Sigmoid colon (tissue), 4 donors: ENCODE data around the gene ATP5F1E.

Experiments used
- POLR2A ChIP-seq, 2 donors: fragments of 450-650 bp; IDR thresholded peaks; one replicate each; pipeline ENCODE4 v1.6.1; 2016; ENCODE audit warnings: antibody characterized with exemption in 2 of 2, mild to moderate bottlenecking in 2 of 2, moderate library complexity in 2 of 2
- POLR2AphosphoS5 ChIP-seq, 4 donors: sonication (generic); formaldehyde crosslinking; IDR thresholded peaks; one replicate each; pipeline ENCODE4 v1.6.1; 2017; ENCODE audit warnings: antibody characterized with exemption in 4 of 4
- TF ChIP-seq, protein P1 (sequence below), 4 experiments: fragments of 450-650 bp in 3 of 4; fragments of 200-600 bp in 1 of 4; IDR thresholded peaks; one replicate each; pipeline ENCODE4 v1.5.1; 2016 to 2019; ENCODE audit warnings: antibody characterized with exemption in 4 of 4, mild to moderate bottlenecking in 3 of 4, moderate library complexity in 2 of 4

DNA sequence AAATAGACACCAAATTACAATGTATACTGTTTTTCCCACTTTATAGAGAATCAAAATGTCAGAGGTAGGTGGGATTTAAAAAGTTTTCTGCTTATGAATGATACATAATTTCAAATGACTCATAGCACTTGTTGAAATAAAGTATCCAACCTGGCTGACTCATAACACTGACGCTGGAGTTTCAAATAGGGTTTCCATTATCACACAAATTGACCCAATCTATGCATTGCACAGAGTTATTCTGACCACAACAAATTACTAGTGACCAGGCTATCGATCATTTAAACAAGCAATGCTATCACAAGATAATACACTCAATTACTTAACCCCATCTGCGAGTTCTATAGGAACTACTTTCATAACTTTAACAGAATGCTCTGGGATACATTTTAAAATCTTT is 42.3 kb upstream of the ATP5F1E start:
- TF ChIP-seq POLR2AphosphoS5 (IDR thresholded peaks at IDR 0.05): no peak
- TF ChIP-seq, protein P1, sequence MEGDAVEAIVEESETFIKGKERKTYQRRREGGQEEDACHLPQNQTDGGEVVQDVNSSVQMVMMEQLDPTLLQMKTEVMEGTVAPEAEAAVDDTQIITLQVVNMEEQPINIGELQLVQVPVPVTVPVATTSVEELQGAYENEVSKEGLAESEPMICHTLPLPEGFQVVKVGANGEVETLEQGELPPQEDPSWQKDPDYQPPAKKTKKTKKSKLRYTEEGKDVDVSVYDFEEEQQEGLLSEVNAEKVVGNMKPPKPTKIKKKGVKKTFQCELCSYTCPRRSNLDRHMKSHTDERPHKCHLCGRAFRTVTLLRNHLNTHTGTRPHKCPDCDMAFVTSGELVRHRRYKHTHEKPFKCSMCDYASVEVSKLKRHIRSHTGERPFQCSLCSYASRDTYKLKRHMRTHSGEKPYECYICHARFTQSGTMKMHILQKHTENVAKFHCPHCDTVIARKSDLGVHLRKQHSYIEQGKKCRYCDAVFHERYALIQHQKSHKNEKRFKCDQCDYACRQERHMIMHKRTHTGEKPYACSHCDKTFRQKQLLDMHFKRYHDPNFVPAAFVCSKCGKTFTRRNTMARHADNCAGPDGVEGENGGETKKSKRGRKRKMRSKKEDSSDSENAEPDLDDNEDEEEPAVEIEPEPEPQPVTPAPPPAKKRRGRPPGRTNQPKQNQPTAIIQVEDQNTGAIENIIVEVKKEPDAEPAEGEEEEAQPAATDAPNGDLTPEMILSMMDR (IDR thresholded peaks at IDR 0.05): no peak
- TF ChIP-seq POLR2A (IDR thresholded peaks at IDR 0.05): no peak
